ENCODE data around the gene DEPDC4. TPM values are rescaled to one million over a fixed set of nuclear protein-coding genes. Genes with fewer than 3 reads are reported as not detected.

DEPDC4 gene
- total and polyA plus RNA-seq, 2 of the 13 experiments (the other 11 are each of a cell fraction or from before 2014, with no cell fraction given): 2.2 to 5.7 TPM

DNA sequence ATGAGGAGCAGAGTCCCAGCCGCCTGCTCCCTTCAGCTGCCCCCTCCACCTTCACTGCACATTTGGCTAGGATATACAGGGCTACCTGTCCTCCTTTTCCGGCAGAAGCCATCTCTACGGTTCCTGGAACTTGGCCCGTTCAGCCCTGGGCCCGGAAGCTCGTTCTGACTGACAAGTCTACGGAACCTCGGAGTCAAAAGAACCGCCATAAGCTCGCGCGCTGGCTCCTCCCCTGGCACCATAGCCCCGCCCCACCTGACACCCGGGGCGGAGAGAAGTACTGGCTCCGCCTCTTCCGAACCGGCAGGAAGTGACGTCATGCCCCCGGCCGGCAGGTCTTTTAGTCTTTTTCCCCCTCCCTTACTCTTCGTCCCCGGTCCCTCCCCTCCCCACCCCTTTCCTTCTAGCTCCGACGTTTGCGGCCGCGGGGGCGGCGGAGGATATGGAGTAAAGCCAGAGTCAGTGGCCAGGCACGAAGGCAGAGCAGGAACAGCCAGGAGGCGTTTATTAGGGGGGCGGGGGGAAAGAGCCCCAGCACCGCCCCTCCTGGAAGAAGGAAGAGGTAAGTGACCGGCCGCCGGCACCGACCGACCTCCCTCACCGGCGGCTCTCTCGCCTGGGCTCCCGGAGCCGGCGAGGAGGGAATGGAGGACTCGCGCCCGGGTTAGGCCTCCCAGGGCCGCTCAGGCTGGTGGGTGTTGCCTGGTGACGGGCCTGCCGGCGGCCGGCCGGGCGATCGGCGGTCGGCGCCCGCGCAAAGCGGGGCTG lies at the start of gene DEPDC4, which contains the start of gene SCYL2 (continued):
- TF ChIP-seq, protein P1, sequence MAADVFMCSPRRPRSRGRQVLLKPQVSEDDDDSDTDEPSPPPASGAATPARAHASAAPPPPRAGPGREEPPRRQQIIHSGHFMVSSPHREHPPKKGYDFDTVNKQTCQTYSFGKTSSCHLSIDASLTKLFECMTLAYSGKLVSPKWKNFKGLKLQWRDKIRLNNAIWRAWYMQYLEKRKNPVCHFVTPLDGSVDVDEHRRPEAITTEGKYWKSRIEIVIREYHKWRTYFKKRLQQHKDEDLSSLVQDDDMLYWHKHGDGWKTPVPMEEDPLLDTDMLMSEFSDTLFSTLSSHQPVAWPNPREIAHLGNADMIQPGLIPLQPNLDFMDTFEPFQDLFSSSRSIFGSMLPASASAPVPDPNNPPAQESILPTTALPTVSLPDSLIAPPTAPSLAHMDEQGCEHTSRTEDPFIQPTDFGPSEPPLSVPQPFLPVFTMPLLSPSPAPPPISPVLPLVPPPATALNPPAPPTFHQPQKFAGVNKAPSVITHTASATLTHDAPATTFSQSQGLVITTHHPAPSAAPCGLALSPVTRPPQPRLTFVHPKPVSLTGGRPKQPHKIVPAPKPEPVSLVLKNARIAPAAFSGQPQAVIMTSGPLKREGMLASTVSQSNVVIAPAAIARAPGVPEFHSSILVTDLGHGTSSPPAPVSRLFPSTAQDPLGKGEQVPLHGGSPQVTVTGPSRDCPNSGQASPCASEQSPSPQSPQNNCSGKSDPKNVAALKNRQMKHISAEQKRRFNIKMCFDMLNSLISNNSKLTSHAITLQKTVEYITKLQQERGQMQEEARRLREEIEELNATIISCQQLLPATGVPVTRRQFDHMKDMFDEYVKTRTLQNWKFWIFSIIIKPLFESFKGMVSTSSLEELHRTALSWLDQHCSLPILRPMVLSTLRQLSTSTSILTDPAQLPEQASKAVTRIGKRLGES (CRISPR knock-in tag; IDR thresholded peaks at IDR 0.05; ENCODE audit: borderline replicate concordance): no peak
- TF ChIP-seq FLYWCH1 (CRISPR knock-in tag; IDR thresholded peaks at IDR 0.05) (no peak), ZKSCAN1 (IDR thresholded peaks at IDR 0.05; ENCODE audit: low read length) (no peak), ZNF550 (CRISPR knock-in tag; IDR thresholded peaks at IDR 0.05; ENCODE audit: borderline replicate concordance) (no peak), RXRA (CRISPR knock-in tag; IDR thresholded peaks at IDR 0.05) (peak; percentile 26; the same call in 1 of the 2 replicates), SRF (IDR thresholded peaks at IDR 0.05; ENCODE audit: low read depth, low read length) (no peak), SMC3 (IDR thresholded peaks at IDR 0.05; ENCODE audit: low read length) (no peak), MLLT10 (CRISPR knock-in tag; IDR thresholded peaks at IDR 0.05) (no peak), ZNF841 (CRISPR knock-in tag; IDR thresholded peaks at IDR 0.05; ENCODE audit: borderline replicate concordance) (no peak), THYN1 (CRISPR knock-in tag; IDR thresholded peaks at IDR 0.05; ENCODE audit: borderline replicate concordance, low read depth) (no peak), MEIS2 (CRISPR knock-in tag; IDR thresholded peaks at IDR 0.05) (no peak), POLR2A (IDR thresholded peaks at IDR 0.05; ENCODE audit: insufficient read depth in 1 of 2, low read depth in 2 of 2, low read length in 2 of 2) (peak; percentile 63 to 72), ZNF703 (CRISPR knock-in tag; IDR thresholded peaks at IDR 0.05; ENCODE audit: borderline replicate concordance) (no peak), RFXANK (CRISPR knock-in tag; IDR thresholded peaks at IDR 0.05) (no peak), ZNF83 (CRISPR knock-in tag; IDR thresholded peaks at IDR 0.05; ENCODE audit: borderline replicate concordance) (no peak), HOXA5 (CRISPR knock-in tag; IDR thresholded peaks at IDR 0.05) (peak; percentile 20; the same call in 1 of the 2 replicates), REL (CRISPR knock-in tag; conservative IDR thresholded peaks at IDR 0.05) (0 out of 2 replicates have a peak, but pooled peaks have one; percentile 68)
- TF ChIP-seq, protein P2, sequence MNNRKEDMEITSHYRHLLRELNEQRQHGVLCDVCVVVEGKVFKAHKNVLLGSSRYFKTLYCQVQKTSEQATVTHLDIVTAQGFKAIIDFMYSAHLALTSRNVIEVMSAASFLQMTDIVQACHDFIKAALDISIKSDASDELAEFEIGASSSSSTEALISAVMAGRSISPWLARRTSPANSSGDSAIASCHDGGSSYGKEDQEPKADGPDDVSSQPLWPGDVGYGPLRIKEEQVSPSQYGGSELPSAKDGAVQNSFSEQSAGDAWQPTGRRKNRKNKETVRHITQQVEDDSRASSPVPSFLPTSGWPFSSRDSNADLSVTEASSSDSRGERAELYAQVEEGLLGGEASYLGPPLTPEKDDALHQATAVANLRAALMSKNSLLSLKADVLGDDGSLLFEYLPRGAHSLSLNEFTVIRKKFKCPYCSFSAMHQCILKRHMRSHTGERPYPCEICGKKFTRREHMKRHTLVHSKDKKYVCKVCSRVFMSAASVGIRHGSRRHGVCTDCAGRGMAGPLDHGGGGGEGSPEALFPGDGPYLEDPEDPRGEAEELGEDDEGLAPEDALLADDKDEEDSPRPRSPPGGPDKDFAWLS (CRISPR knock-in tag; IDR thresholded peaks at IDR 0.05; ENCODE audit: borderline replicate concordance): no peak
- TF ChIP-seq, protein P3, sequence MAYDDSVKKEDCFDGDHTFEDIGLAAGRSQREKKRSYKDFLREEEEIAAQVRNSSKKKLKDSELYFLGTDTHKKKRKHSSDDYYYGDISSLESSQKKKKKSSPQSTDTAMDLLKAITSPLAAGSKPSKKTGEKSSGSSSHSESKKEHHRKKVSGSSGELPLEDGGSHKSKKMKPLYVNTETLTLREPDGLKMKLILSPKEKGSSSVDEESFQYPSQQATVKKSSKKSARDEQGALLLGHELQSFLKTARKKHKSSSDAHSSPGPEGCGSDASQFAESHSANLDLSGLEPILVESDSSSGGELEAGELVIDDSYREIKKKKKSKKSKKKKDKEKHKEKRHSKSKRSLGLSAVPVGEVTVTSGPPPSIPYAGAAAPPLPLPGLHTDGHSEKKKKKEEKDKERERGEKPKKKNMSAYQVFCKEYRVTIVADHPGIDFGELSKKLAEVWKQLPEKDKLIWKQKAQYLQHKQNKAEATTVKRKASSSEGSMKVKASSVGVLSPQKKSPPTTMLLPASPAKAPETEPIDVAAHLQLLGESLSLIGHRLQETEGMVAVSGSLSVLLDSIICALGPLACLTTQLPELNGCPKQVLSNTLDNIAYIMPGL (CRISPR knock-in tag; IDR thresholded peaks at IDR 0.05; ENCODE audit: borderline replicate concordance in 1 of 2, low read depth in 1 of 2): peak in 1 of 2 experiments; percentile 68; a peak in 3 of 4 replicates
- TF ChIP-seq, protein P4, sequence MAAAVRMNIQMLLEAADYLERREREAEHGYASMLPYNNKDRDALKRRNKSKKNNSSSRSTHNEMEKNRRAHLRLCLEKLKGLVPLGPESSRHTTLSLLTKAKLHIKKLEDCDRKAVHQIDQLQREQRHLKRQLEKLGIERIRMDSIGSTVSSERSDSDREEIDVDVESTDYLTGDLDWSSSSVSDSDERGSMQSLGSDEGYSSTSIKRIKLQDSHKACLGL (CRISPR knock-in tag; IDR thresholded peaks at IDR 0.05): peak; percentile 37; the same call in 1 of the 2 replicates
- TF ChIP-seq, protein P5, sequence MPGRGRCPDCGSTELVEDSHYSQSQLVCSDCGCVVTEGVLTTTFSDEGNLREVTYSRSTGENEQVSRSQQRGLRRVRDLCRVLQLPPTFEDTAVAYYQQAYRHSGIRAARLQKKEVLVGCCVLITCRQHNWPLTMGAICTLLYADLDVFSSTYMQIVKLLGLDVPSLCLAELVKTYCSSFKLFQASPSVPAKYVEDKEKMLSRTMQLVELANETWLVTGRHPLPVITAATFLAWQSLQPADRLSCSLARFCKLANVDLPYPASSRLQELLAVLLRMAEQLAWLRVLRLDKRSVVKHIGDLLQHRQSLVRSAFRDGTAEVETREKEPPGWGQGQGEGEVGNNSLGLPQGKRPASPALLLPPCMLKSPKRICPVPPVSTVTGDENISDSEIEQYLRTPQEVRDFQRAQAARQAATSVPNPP (CRISPR knock-in tag; IDR thresholded peaks at IDR 0.05): no peak; the same call in 1 of the 2 replicates
